Measurements from ENCODE around the gene TYW3.

DNA sequence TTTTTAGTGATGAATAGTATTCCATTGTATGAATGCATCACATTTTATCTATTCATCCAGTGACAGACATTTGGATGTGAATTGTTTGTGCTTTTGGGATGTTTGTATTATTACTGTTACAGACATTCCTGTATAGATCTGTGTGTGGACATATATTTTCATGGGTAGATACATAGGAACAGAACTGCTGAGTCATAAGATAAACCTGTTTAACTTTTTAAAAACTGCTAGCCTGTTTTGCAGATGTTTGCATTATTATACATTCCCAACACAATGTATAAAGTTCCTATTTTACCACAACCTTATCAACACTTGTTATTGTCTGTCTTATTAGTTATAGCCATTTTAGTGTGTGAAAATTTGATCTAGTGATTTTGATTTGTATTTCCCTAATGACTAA, 46.8 kb downstream of the TYW3 start:
- TF ChIP-seq YY1 (IDR thresholded peaks at IDR 0.05; ENCODE audit: insufficient read depth, insufficient read length): no peak
- no peak for TF ChIP-seq SUZ12 (IDR thresholded peaks at IDR 0.05; ENCODE audit: extremely low read depth, insufficient read depth, insufficient read length)
- no peak for TF ChIP-seq ZNF274 (IDR thresholded peaks at IDR 0.05; ENCODE audit: low read depth, low read length)

All from NT2/D1 (cell line).